HAP-1 (cell line): ENCODE data around the gene PSMC5.
"Not testable (repeated sequence)": the region's sequence is repeated elsewhere in the genome, so short reads cannot be mapped to it uniquely, and the experiment has no call there.

ENCODE experiments used
- DNase-seq, 2 experiments: peaks; one replicate each; pipeline ENCODE4 v3.0.0-alpha.2; 2016 to 2020; ENCODE audit warnings: low spot score in 2 of 2
- H3K27me3 ChIP-seq: fragments of 250-450 bp; sonication (Bioruptor Pico); 2 replicates; pipeline ENCODE4 v1.5.1; 2020; ENCODE audit warnings: low read depth, mild to moderate bottlenecking, moderate library complexity
- H3K36me3 ChIP-seq: fragments of 250-450 bp; sonication (Bioruptor Pico); replicated peaks from 2 replicates; pipeline ENCODE4 v1.5.1; 2020; ENCODE audit warnings: mild to moderate bottlenecking
- H3K4me1 ChIP-seq: fragments of 250-450 bp; sonication (Bioruptor Pico); 2 replicates; pipeline ENCODE4 v1.5.1; 2020; ENCODE audit warnings: mild to moderate bottlenecking
- H3K4me3 ChIP-seq: fragments of 250-450 bp; sonication (Bioruptor Pico); 2 replicates; pipeline ENCODE4 v1.5.1; 2020; ENCODE audit warnings: mild to moderate bottlenecking, moderate library complexity
- H3K9me3 ChIP-seq: fragments of 250-450 bp; sonication (Bioruptor Pico); 2 replicates; pipeline ENCODE4 v1.5.1; 2020; ENCODE audit warnings: mild to moderate bottlenecking, moderate library complexity
- in situ Hi-C: fragments of 300-500 bp; cut with MboI; formaldehyde crosslinking; loops from 3 replicates; pipeline ENCODE4 v1.14.3; 2020; ENCODE audit warnings: low sequenced_read_pairs, inconsistent platforms, mixed read lengths

The PSMC5 gene

DNA sequence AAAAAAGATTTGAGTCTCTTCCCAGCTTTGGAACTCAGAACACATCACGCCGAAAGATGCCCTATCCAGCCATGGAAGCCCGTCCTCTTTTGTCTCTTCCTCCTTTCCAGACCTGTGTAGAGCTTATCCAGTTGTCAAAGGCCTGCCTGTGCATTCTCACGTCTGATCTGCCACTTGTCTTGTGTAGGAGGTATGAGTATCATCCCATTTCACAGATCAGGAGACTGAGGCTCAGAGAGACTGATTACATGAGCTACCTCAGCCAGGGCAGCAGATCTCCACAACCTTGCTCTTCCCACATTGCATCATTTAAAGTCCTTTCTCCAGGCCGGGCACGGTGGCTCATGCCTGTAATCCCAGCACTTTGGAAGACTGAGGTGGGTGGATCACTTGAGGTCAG lies 47.5 kb downstream of the PSMC5 start:
- H3K36me3 ChIP-seq, H3K9me3 ChIP-seq, H3K4me1 ChIP-seq, in situ Hi-C loops, H3K4me3 ChIP-seq, DNase-seq: not testable (repeated sequence)
- peaks cover 11% of the 10 kb centered on the region for H3K27me3 ChIP-seq

DNA sequence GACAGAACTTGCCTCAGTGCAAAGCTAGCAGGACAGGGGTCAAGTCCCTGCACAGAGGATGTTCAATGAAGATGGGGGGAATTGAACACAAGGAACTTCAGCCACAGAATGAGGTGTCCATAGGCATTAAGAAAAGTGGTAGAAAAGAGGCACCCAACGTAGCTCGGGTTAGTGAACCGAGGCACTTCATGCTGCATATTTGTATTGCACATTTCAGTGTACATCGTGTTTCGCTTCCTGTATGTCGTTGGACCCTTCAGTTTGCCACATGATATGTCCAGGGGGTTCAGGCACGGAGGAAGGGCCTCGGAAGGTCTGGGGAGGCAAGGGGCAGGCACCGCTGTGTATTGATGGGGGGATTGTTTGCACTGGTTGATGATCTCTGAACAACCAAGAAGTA lies 51.2 kb downstream of the PSMC5 start:
- H3K9me3 ChIP-seq, H3K27me3 ChIP-seq, H3K4me1 ChIP-seq, H3K36me3 ChIP-seq, in situ Hi-C loops, DNase-seq, H3K4me3 ChIP-seq: not testable (repeated sequence)

DNA sequence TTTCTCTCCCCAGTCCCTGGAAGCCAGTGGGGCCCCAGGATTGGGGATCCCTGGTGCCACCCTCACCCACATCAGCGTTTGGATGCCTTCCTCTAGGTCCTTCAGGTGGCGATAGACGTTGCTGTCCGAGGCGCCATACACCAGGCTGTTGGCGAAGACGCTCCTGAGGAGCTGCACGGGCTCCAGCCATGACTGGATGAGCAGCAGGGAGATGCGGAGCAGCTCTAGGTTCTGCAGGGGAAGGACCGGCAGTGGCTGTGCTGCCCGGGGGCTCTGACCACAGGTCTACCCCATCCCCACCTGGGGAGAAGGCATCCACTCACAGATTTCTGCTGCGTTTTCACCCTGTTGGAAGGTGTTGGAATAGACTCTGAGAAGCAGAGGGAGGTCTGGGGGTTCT lies 53.5 kb downstream of the PSMC5 start:
- Histone ChIP-seq H3K9me3 (no peaks in the 10 kb centered on the region), H3K4me3 (no peak overlapping the region), H3K36me3 (no peaks in the 10 kb centered on the region), H3K4me1 (no peaks in the 10 kb centered on the region), H3K27me3 (peaks cover 3% of the 10 kb centered on the region; the same call in 1 of the 2 replicates)
- DNase-seq = no peak
- in situ Hi-C loops = no loop called here

DNA sequence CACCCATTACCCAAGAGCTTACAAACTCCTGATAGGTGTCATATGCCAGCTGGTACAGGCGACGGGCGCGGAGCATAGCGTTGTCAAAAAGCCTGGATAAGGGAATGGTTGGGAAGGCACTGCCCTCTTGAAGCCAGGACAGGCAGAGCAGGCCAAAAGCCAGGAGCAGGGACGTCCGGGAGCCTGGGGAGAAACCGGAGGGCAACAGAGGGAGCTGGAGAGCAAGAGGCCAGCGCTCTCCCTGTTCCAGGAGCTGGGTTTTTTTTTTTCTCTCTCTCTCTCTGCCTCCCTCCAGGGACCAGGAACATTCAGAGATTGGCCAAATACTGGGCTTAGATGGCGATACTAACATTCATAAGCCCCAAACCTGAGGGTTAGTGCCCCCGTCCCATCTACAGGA lies 54.1 kb downstream of the PSMC5 start:
- H3K9me3 ChIP-seq, H3K36me3 ChIP-seq, H3K4me1 ChIP-seq, in situ Hi-C loops, H3K4me3 ChIP-seq, H3K27me3 ChIP-seq, DNase-seq: not testable (repeated sequence)
